NOMO-1 treated with DMSO at 0.1 percent for 48 hours (cell line): ENCODE results near the gene NEK9.
"Not testable (repeated sequence)": the region's sequence is repeated elsewhere in the genome, so short reads cannot be mapped to it uniquely, and the experiment has no call there.

ENCODE experiments used
- DNase-seq: peaks from one replicate; lab custom pipeline; 2025; ENCODE audit not compliant: unreplicated experiment; lab: John Stamatoyannopoulos, UW

NEK9 gene

GRCh38 chr14:75126679-75127473 lies at the start of gene NEK9:
TSS of gene NEK9 (minus strand) at chr14:75127048. CDS start at chr14:75126921, 127 bp downstream.
- peak; percentile 76 for DNase-seq

- no peak for DNase-seq
Measured at GRCh38 chr14:75176142-75176820, 49.4 kb upstream of the NEK9 start, which contains the start of gene TMED10. TSS of gene TMED10 (minus strand) at chr14:75176612. CDS start at chr14:75176579, 33 bp downstream.

- DNase-seq, result peak; percentile 60
Measured at GRCh38 chr14:75175677-75176141, 48.9 kb upstream of the NEK9 start.

- no peak for DNase-seq
Measured at GRCh38 chr14:75174066-75174465, 47.2 kb upstream of the NEK9 start.

- DNase-seq, result no peak
Measured at GRCh38 chr14:75170772-75171171, 43.9 kb upstream of the NEK9 start.

- DNase-seq, result no peak
Measured at GRCh38 chr14:75168586-75169335, 41.9 kb upstream of the NEK9 start.

GRCh38 chr14:75167325-75167724 lies 40.5 kb upstream of the NEK9 start:
- DNase-seq, result no peak

- no peak for DNase-seq
Measured at GRCh38 chr14:75165586-75166391, 38.9 kb upstream of the NEK9 start.

- DNase-seq, result no peak
Measured at GRCh38 chr14:75164809-75165208, 38.0 kb upstream of the NEK9 start.

GRCh38 chr14:75163677-75164076 lies 36.8 kb upstream of the NEK9 start:
- DNase-seq, result no peak

- no peak for DNase-seq
Measured at GRCh38 chr14:75162631-75163030, 35.8 kb upstream of the NEK9 start.

GRCh38 chr14:75158843-75159614 lies 32.2 kb upstream of the NEK9 start:
- peak; percentile 68 for DNase-seq

GRCh38 chr14:75156901-75157300 lies 30.1 kb upstream of the NEK9 start:
- DNase-seq, result no peak

- no peak for DNase-seq
Measured at GRCh38 chr14:75156111-75156510, 29.3 kb upstream of the NEK9 start.

GRCh38 chr14:75155169-75155568 lies 28.3 kb upstream of the NEK9 start:
- no peak for DNase-seq

GRCh38 chr14:75153295-75153694 lies 26.4 kb upstream of the NEK9 start:
- no peak for DNase-seq

- no peak for DNase-seq
Measured at GRCh38 chr14:75151851-75152250, 25.0 kb upstream of the NEK9 start.

GRCh38 chr14:75150637-75151036 lies 23.8 kb upstream of the NEK9 start:
- DNase-seq, result not testable (repeated sequence)

GRCh38 chr14:75150150-75150549 lies 23.3 kb upstream of the NEK9 start:
- DNase-seq, result no peak
